ENCODE data around the gene MTCL1.

The MTCL1 gene

GRCh38 chr18:8849696-8850095 is 144.3 kb downstream of the MTCL1 start:
- no peak for TF ChIP-seq CTCF (IDR thresholded peaks at IDR 0.05; ENCODE audit: borderline replicate concordance, control extremely low read depth, extremely low read depth, insufficient read depth, missing control alignments)
- no peak for DNase-seq (ENCODE audit: low spot score)
- in situ Hi-C loops (cut with MboI; ENCODE audit: low sequenced_read_pairs, unreplicated experiment): no loop called here

- TF ChIP-seq CTCF (IDR thresholded peaks at IDR 0.05; ENCODE audit: borderline replicate concordance, control extremely low read depth, extremely low read depth, insufficient read depth, missing control alignments): no peak
- in situ Hi-C loops (cut with MboI; ENCODE audit: low sequenced_read_pairs, unreplicated experiment): no loop called here
- no peak for DNase-seq (ENCODE audit: low spot score)
Observed at GRCh38 chr18:8851659-8852058, 146.3 kb downstream of the MTCL1 start.

GRCh38 chr18:8854550-8854949 is 149.2 kb downstream of the MTCL1 start:
- no peak for DNase-seq (ENCODE audit: low spot score)
- in situ Hi-C loops (cut with MboI; ENCODE audit: low sequenced_read_pairs, unreplicated experiment): no loop called here
- TF ChIP-seq CTCF (IDR thresholded peaks at IDR 0.05; ENCODE audit: borderline replicate concordance, control extremely low read depth, extremely low read depth, insufficient read depth, missing control alignments): no peak

- no peak for TF ChIP-seq CTCF (IDR thresholded peaks at IDR 0.05; ENCODE audit: borderline replicate concordance, control extremely low read depth, extremely low read depth, insufficient read depth, missing control alignments)
- in situ Hi-C loops (cut with MboI; ENCODE audit: low sequenced_read_pairs, unreplicated experiment): no loop called here
- no peak for DNase-seq (ENCODE audit: low spot score)
Observed at GRCh38 chr18:8854962-8855361, 149.6 kb downstream of the MTCL1 start.

GRCh38 chr18:8856212-8856611 is 150.9 kb downstream of the MTCL1 start:
- in situ Hi-C loops (cut with MboI; ENCODE audit: low sequenced_read_pairs, unreplicated experiment): no loop called here
- DNase-seq (ENCODE audit: low spot score): no peak
- TF ChIP-seq CTCF (IDR thresholded peaks at IDR 0.05; ENCODE audit: borderline replicate concordance, control extremely low read depth, extremely low read depth, insufficient read depth, missing control alignments): no peak

GRCh38 chr18:8856769-8857393 is 151.5 kb downstream of the MTCL1 start:
- no peak for TF ChIP-seq CTCF (IDR thresholded peaks at IDR 0.05; ENCODE audit: borderline replicate concordance, control extremely low read depth, extremely low read depth, insufficient read depth, missing control alignments)
- in situ Hi-C loops (cut with MboI; ENCODE audit: low sequenced_read_pairs, unreplicated experiment): no loop called here
- no peak for DNase-seq (ENCODE audit: low spot score)

Measured in GM13976 (cell line).